ENCODE results near the gene MYL3. TPM values are rescaled to one million over a fixed set of nuclear protein-coding genes. Genes with fewer than 3 reads are reported as not detected.

Gene MYL3
- total and polyA plus RNA-seq, 2 of the 4 experiments (the other 2 are of a cell fraction), result 0.09 TPM; not detected in 1

- no peak overlapping the region for H3K14ac ChIP-seq (replicated peaks; ENCODE audit: low read depth, low read length)
- no peaks in the 10 kb centered on the region for H3K79me1 ChIP-seq (ENCODE audit: low read depth in 1 of 2, low read length in 2 of 2)
- dilution Hi-C loops (cut with HindIII; ENCODE audit: low sequenced_read_pairs, unreplicated experiment) (no loop called here), intact Hi-C loops (cut with micrococcal nuclease) (no loop called here), in situ Hi-C loops (cut with MboI; ENCODE audit: low sequenced_read_pairs) (no loop called here)
- H4K91ac ChIP-seq (ENCODE audit: insufficient read depth, low read depth, low read length), result no peak overlapping the region
- ChIA-PET CTCF (no interaction called here), POLR2A (ENCODE audit: unreplicated experiment) (no interaction called here)
- H2BK120ac ChIP-seq (ENCODE audit: low read depth, low read length), result no peak overlapping the region
- no peak overlapping the region for H3K4me3 ChIP-seq (ENCODE audit: insufficient read depth, low read depth, low read length)
- H3K36me3 ChIP-seq (ENCODE audit: control insufficient read depth, insufficient read depth, low read length), result no peaks in the 10 kb centered on the region
- no peak overlapping the region for H3K18ac ChIP-seq (ENCODE audit: low read depth, low read length)
- no peak overlapping the region for H2BK5ac ChIP-seq (ENCODE audit: low read depth, low read length, poor library complexity, severe bottlenecking)
- H3K9me3 ChIP-seq (ENCODE audit: control insufficient read depth, insufficient read depth, low read length), result no peaks in the 10 kb centered on the region; the same call in 1 of the 2 replicates
- H4K8ac ChIP-seq (ENCODE audit: low read depth in 2 of 2, low read length in 2 of 2), result no peak overlapping the region
- TF ChIP-seq POLR2A (IDR thresholded peaks at IDR 0.05; ENCODE audit: low read depth, low read length), result no peak
- TF ChIP-seq MAFK (IDR thresholded peaks at IDR 0.05; ENCODE audit: low read depth, low read length), result no peak
- TF ChIP-seq CHD1 (IDR thresholded peaks at IDR 0.05; ENCODE audit: low read depth, low read length), result no peak
- TF ChIP-seq, protein P1, sequence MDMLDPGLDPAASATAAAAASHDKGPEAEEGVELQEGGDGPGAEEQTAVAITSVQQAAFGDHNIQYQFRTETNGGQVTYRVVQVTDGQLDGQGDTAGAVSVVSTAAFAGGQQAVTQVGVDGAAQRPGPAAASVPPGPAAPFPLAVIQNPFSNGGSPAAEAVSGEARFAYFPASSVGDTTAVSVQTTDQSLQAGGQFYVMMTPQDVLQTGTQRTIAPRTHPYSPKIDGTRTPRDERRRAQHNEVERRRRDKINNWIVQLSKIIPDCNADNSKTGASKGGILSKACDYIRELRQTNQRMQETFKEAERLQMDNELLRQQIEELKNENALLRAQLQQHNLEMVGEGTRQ (IDR thresholded peaks at IDR 0.05; ENCODE audit: low read depth, low read length), result no peak
- TF ChIP-seq BHLHE40 (IDR thresholded peaks at IDR 0.05; ENCODE audit: low read depth, low read length), result no peak
- TF ChIP-seq CEBPB (IDR thresholded peaks at IDR 0.05; ENCODE audit: low read depth, low read length), result no peak
- no peak for TF ChIP-seq RCOR1 (IDR thresholded peaks at IDR 0.05; ENCODE audit: insufficient replicate concordance, low read length)
- TF ChIP-seq FOS (IDR thresholded peaks at IDR 0.05; ENCODE audit: low read depth, low read length), result no peak
- TF ChIP-seq RFX5 (IDR thresholded peaks at IDR 0.05; ENCODE audit: low read depth, low read length), result no peak
- no peak for TF ChIP-seq MAZ (IDR thresholded peaks at IDR 0.05; ENCODE audit: borderline replicate concordance, low read depth, low read length)
- no peak for TF ChIP-seq NFE2L2 (IDR thresholded peaks at IDR 0.05; ENCODE audit: low read depth, low read length)
- TF ChIP-seq, protein P2, sequence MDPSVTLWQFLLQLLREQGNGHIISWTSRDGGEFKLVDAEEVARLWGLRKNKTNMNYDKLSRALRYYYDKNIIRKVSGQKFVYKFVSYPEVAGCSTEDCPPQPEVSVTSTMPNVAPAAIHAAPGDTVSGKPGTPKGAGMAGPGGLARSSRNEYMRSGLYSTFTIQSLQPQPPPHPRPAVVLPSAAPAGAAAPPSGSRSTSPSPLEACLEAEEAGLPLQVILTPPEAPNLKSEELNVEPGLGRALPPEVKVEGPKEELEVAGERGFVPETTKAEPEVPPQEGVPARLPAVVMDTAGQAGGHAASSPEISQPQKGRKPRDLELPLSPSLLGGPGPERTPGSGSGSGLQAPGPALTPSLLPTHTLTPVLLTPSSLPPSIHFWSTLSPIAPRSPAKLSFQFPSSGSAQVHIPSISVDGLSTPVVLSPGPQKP (IDR thresholded peaks at IDR 0.05; ENCODE audit: borderline replicate concordance, low read depth, low read length), result no peak
- no peak for TF ChIP-seq RAD21 (IDR thresholded peaks at IDR 0.05; ENCODE audit: low read length)
- TF ChIP-seq SMC3 (IDR thresholded peaks at IDR 0.05; ENCODE audit: low read depth, low read length), result no peak
- TF ChIP-seq MXI1 (IDR thresholded peaks at IDR 0.05; ENCODE audit: borderline replicate concordance, low read depth, low read length), result no peak
- no peak for TF ChIP-seq CTCF (conservative IDR thresholded peaks at IDR 0.05; ENCODE audit: low read depth, low read length)
- H3K9ac ChIP-seq (ENCODE audit: low read depth, low read length), result no peak overlapping the region
- no peak overlapping the region for H3K4me2 ChIP-seq (ENCODE audit: low read depth, low read length)
- no peak overlapping the region for H3K27ac ChIP-seq (ENCODE audit: insufficient read depth, low read length)
- no peak overlapping the region for H2AFZ ChIP-seq (replicated peaks; ENCODE audit: low read length, poor library complexity)
- no peak overlapping the region for H3K23ac ChIP-seq (ENCODE audit: low read depth, low read length)
- H4K5ac ChIP-seq (ENCODE audit: low read depth, low read length), result no peak overlapping the region
- no peak overlapping the region for H3K56ac ChIP-seq (ENCODE audit: extremely low read depth, insufficient read depth, low read length)
- H2BK20ac ChIP-seq (ENCODE audit: low read depth, low read length), result no peak overlapping the region
- no peaks in the 10 kb centered on the region for H4K20me1 ChIP-seq (ENCODE audit: insufficient read depth, low read length)
- no peak overlapping the region for H2BK15ac ChIP-seq (ENCODE audit: low read depth, low read length)
- no peak overlapping the region for H2AK5ac ChIP-seq (ENCODE audit: low read depth, low read length)
- WGBS, 2 experiments (ENCODE audit: extremely low coverage in 2 of 2, insufficient read length in 1 of 2), result no CpG with 5 or more reads among the region's 2 CpGs
- no TSS peak for BruUV-seq (replicated peaks)
- no peaks in the 10 kb centered on the region for H3K4me1 ChIP-seq (ENCODE audit: control insufficient read depth, insufficient read depth, low read length)
- H3K9me1 ChIP-seq (ENCODE audit: insufficient read depth, low read length), result no peaks in the 10 kb centered on the region
- H3K27me3 ChIP-seq (ENCODE audit: control insufficient read depth, insufficient read depth, low read length), result peaks cover 12% of the 10 kb centered on the region
- ATAC-seq (ENCODE audit: low read depth), result no peak
- no peak overlapping the region for H2AK9ac ChIP-seq (replicated peaks; ENCODE audit: low read depth, low read length, poor library complexity)
- H3K4ac ChIP-seq (ENCODE audit: low read depth, low read length), result no peak overlapping the region
- no peak for DNase-seq
Observed at GRCh38 chr3:46824211-46824970, 38.9 kb downstream of the MYL3 start.
